Measurements from ENCODE around the gene NLRP3.
"Not testable (repeated sequence)": the region's sequence is repeated elsewhere in the genome, so short reads cannot be mapped to it uniquely, and the experiment has no call there.

Gene NLRP3

DNA sequence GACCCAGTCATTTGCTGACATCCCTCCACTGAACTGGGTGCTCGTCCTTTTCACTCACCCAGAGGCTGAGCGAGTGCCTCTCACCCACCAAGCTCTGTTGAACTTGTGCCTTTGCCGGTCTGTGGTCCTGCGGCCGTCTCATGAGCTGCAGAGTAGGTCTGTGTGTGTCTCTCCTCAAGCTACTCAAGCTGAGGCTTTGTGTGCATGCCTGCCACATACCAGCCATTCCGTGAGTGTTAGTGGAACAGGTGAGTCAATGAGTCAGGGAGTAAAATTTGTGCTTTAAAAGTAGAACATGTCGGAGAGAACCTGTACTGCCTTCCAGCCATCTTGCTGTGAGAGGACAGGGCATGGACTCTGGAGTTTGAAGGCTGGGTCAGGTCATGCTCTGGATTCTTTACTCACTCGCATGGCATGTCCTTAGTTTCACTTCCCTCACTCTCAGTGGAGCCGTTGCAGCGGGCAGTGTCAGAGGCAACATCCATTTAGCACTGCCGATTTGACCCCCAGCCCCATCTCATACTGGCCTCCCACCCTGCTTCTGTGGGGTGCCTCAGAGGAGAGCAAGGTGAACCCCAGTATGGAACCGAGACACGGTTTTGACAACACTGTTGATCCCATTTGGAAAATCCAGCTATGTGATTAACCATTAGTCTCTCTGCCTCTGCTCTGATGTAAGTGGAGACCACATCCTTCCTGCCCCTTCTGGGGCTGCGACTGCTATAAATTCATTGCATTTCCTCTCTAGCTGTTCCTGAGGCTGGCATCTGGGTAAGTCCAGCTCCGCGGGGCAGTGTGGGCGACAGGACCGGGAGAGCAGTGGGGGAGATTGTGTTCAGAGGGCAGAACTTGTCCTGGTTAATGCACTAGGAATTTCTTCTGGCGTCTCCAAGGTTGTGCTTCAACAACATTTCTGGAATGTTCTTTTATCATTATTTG, at the start of gene NLRP3:
Gene NLRP3, plus strand, starts transcription at position 751 of the 939 bp plus-strand sequence. CDS start 2,628 bp downstream, outside the sequence.
- DNase-seq, result no peak

DNA sequence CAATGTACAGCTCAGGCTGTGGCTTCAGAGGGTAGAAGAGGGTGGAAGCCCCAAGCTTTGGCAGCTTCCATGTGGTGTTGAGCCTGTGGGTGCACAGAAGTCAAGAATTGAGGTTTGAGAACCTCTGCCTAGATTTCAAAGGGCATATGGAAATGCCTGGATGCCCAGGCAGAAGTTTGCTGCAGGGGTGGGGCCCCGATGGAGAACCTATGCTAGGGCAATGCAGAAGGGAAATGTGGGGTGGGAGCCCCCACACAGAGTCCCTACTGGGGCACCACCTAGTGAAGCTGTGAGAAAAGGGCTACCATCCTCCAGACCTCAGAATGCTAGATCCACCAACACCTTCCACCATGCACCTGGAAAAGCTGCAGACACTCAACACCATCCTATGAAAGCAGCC, 49.6 kb upstream of the NLRP3 start:
- DNase-seq, result not testable (repeated sequence)

- DNase-seq, result no peak
Observed at GRCh38 chr1:247366926-247367645, 48.9 kb upstream of the NLRP3 start.

DNA sequence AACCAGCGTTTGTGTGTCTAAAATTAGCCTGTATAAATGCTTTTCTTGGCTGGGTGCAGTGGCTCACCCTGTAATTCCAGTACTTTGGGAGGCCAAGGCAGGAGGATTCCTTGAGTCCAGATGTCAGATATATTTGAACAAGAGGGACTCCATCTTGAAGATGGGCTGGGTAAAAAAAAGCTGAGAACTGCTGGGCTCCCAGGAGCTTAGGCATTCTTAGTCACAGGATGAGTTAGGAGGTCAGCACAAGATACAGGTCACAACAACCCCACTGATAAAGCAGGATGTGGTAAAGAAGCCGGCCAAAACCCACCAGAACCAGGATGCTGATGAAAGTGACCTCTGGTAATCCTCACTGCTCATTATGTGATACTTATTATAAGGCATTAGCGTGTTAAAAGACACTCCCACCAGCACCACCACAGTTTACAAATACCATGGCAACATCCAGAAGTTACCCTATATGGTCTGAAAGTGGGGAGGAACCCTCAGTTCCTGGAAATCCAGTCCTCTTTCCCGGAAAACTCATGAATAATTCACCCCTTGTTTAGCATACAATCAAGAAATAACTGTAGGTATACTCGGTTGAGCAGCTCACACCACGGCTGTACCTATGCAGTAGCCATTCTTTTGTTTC, 48.1 kb upstream of the NLRP3 start:
- no peak for DNase-seq

- no peak for DNase-seq
Observed at GRCh38 chr1:247368490-247369145, 47.4 kb upstream of the NLRP3 start.

GRCh38 chr1:247370786-247371732, 44.9 kb upstream of the NLRP3 start:
- DNase-seq, result no peak

- DNase-seq, result no peak
Observed at GRCh38 chr1:247371801-247372259, 44.1 kb upstream of the NLRP3 start.

DNA sequence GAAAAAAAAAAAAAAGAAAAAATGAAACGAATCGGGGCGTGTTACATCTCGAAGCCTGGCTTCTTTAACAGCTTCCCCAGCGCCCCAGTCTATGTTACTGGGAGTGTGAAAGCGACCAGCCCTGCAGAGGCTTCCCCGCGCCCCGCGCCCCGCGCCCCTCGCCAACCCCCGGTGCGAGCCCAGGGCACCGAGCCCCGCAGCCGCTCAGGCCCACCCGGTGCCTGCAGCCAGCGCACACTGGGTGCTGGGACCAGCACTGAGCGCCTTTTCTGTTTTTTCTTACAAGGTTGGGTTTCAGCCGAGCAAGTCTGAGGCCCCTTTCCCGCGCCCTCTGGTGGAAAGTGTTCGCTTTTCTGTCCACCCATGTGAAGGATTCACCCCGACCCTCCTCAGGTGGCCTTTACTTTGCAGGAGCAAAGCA, 42.2 kb upstream of the NLRP3 start:
- no peak for DNase-seq

DNA sequence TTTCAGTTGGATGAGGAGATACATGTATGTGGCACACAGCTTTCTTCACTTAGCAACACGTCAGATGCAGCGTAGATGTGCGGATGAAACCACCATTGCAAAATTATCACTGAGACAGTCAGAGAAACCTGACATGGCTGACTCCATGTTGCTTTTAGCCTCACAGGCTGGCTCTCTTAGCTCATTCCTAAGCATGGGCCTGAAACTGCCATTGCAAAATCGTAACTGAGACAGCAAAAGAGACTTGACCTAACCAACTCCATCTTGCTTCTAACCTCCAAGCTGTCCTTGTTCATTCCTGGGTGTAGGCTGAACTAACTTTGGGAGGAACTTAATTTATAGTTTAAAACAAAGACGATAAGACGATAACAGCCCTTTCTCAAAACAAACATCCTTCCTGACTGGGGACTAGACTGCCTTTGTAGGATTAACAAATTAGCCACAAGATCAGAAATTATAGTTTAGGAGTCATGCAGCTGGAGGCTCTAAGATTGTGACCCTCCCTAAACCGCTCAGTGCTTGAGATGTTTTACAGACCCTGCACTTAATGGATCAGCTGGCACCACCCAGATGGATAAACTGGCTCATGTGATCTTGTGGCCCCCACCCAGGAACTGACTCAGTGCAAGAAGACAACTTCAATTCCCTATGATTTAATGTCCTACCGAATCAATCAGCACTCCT, 41.2 kb upstream of the NLRP3 start:
- not testable (repeated sequence) for DNase-seq

DNA sequence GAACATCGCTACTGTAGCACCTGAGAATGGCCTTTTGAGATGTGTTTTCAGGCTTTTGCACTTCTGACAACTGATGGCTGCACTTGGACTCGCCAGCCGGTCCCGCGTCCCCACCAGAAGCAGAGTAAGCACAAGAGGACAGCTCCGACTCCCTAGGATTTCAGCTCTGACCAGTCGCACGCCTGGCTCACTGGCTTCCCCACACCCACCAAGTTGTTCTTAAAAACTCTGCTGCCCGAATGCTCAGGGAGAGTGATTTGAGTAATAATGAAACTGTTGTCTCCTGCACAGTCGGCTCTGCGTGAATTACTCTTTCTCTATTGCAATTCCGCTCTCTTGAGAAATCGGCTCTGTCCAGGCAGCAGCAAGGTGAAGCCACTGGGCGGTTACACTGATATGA, 40.2 kb upstream of the NLRP3 start:
- no peak for DNase-seq

DNA sequence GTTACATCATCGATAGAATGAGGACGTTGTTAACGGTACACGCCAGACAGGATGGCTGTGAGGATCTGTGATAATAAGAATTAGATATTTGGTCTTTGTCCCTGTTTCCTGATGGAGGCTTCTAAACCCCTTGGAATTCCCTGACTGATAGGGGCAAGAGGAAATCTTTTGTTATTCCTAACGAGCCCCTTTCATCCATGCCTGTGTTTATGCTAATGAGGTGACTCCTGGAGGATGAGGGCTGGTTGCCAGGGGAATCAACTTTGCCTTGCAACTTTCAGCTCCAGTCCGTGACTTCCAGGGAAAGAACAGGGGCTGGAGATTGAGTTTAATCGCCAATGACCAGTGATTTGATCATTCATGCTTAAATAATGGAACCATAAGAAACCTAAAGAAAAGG, 39.3 kb upstream of the NLRP3 start:
- no peak for DNase-seq

GRCh38 chr1:247377656-247378055, 38.3 kb upstream of the NLRP3 start:
- DNase-seq, result not testable (repeated sequence)

DNA sequence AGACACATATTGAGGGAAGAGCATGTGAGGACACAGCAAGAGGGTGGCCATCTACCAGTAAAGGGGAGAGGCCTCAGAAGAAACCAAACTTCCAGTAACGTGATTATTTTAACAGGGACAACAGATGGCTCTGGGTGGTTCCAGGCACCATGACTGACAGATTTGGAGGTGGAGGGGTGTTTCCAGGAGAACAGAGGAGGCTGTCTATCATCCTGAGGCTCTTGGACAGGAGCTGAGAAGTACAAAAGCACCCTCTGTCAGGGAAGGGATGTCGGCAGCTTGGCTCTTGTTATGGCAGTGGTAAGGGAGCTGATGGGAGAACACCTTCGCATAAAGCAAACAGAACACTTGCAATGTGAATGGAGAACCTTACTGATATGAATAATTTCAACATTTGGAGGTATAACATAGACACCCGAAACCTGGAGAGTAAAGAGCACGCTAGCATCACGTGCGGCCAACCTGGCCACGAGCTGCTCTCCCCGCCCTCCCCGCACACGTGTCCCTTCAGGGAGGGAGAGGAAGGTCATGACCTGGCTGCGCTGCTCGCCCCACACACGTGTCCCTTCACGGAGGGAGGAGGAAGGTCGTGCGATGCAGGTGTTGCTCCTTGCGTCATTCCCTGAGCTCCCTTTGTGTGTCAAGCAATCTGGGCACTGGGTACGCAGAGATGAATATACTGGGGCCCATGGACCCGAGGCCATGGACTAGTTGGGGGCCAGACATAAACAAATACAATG, 37.5 kb upstream of the NLRP3 start:
- DNase-seq, result no peak

GRCh38 chr1:247385283-247385682, 30.7 kb upstream of the NLRP3 start:
- no peak for DNase-seq

GRCh38 chr1:247386217-247386616, 29.8 kb upstream of the NLRP3 start:
- DNase-seq, result no peak

GRCh38 chr1:247386687-247387086, 29.3 kb upstream of the NLRP3 start:
- DNase-seq, result no peak

DNA sequence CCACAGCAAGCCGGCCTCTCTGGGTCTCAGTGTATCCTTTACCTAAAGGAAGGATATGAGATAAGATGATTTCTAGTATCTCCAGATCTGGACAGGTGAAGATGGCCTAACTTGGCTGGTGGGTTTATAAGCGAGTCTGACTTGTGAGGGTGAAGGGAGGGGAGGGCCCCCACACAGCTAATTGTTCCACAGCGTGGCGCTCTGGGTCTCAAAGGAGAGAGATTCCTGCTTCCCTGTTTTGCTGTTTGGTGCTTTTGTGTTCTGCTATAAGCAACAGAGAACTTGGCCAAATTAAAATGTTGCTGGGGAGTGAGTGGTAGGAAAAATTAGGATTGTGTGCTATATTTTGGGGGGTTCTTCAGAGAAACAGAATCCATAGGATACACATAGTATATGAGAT, 28.9 kb upstream of the NLRP3 start:
- DNase-seq, result no peak

- no peak for DNase-seq
Observed at GRCh38 chr1:247387565-247387964, 28.4 kb upstream of the NLRP3 start.

DNA sequence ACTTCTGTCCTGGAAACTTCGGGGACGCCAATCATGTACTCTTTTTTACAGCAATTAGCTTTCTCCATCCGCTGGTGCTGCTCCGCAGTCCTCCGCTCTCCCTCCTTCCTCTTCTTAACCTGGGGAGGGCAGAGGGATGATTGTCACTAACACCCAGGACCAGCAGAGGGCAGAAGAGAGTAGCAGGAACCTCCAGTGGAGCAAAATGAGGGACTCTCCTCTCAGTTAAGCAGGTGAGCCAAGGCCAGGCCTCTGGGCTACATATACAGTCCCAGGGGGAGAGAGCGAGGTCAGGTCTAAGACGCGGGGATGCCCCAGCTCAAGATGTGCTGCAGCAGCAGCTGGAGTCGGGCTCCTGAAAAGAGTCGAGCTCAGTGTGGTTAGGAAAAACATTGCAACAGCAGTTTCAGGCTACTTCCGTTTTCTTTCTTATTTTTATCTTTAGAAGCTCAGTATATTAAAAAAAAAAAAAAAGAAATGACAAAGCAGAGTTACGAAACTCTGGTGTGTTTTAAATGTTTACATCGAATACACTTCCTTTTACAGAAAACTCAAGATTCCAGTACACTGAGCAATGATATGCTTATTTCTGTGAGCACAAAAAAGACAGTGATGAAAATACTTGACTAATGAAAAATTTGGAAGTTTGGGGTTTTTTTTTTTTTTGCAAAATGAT, 25.7 kb upstream of the NLRP3 start:
- peak; percentile 23 to 59 for DNase-seq

- DNase-seq, result no peak
Observed at GRCh38 chr1:247390996-247391395, 25.0 kb upstream of the NLRP3 start.
